Measurements from ENCODE around the gene STN1. TPM values are rescaled to one million over a fixed set of nuclear protein-coding genes. Genes with fewer than 3 reads are reported as not detected.

The STN1 gene
- total RNA-seq, 1 experiment from 2014 or later: 16.1 TPM

- Histone ChIP-seq H3K36me3 (ENCODE audit: control insufficient read depth, insufficient read depth, low read length) (peaks cover 1% of the 10 kb centered on the region; the same call in 1 of the 2 replicates), H3K9me3 (no peaks in the 10 kb centered on the region), H3K27me3 (replicated peaks; ENCODE audit: control insufficient read depth, insufficient read depth, low read length) (no peaks in the 10 kb centered on the region), H3K4me3 (ENCODE audit: low read depth, low read length) (no peak overlapping the region), H3K4me1 (peaks cover 4% of the 10 kb centered on the region; the same call in 1 of the 2 replicates)
- peaks cover 21% of the 10 kb centered on the region for H3K36me3 Mint-ChIP-seq (ENCODE audit: insufficient read depth, unreplicated experiment)
- no peaks in the 10 kb centered on the region for H3K4me1 Mint-ChIP-seq (ENCODE audit: low read depth, unreplicated experiment)
- CTCF ChIA-PET: no interaction called here
- TF ChIP-seq, protein P1, sequence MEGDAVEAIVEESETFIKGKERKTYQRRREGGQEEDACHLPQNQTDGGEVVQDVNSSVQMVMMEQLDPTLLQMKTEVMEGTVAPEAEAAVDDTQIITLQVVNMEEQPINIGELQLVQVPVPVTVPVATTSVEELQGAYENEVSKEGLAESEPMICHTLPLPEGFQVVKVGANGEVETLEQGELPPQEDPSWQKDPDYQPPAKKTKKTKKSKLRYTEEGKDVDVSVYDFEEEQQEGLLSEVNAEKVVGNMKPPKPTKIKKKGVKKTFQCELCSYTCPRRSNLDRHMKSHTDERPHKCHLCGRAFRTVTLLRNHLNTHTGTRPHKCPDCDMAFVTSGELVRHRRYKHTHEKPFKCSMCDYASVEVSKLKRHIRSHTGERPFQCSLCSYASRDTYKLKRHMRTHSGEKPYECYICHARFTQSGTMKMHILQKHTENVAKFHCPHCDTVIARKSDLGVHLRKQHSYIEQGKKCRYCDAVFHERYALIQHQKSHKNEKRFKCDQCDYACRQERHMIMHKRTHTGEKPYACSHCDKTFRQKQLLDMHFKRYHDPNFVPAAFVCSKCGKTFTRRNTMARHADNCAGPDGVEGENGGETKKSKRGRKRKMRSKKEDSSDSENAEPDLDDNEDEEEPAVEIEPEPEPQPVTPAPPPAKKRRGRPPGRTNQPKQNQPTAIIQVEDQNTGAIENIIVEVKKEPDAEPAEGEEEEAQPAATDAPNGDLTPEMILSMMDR (IDR thresholded peaks at IDR 0.05; ENCODE audit: insufficient read depth in 1 of 2, low read depth in 1 of 2, low read length in 1 of 2, severe bottlenecking in 1 of 2, unreplicated experiment in 1 of 2): no peak
- no peak for DNase-seq
- H3K4me3 Mint-ChIP-seq (ENCODE audit: unreplicated experiment): no peak overlapping the region
- no peak overlapping the region for H3K27ac Mint-ChIP-seq (ENCODE audit: unreplicated experiment)
- intact Hi-C loops (cut with micrococcal nuclease; ENCODE audit: unreplicated experiment): no loop called here
- BruUV-seq (replicated peaks): no TSS peak
- H3K9me3 Mint-ChIP-seq (ENCODE audit: unreplicated experiment): no peaks in the 10 kb centered on the region
- H3K27me3 Mint-ChIP-seq (ENCODE audit: insufficient read depth, unreplicated experiment): no peaks in the 10 kb centered on the region
- POLR2A ChIA-PET: no interaction called here
Measured at GRCh38 chr10:103896225-103896624, 21.8 kb downstream of the STN1 start.

DNA sequence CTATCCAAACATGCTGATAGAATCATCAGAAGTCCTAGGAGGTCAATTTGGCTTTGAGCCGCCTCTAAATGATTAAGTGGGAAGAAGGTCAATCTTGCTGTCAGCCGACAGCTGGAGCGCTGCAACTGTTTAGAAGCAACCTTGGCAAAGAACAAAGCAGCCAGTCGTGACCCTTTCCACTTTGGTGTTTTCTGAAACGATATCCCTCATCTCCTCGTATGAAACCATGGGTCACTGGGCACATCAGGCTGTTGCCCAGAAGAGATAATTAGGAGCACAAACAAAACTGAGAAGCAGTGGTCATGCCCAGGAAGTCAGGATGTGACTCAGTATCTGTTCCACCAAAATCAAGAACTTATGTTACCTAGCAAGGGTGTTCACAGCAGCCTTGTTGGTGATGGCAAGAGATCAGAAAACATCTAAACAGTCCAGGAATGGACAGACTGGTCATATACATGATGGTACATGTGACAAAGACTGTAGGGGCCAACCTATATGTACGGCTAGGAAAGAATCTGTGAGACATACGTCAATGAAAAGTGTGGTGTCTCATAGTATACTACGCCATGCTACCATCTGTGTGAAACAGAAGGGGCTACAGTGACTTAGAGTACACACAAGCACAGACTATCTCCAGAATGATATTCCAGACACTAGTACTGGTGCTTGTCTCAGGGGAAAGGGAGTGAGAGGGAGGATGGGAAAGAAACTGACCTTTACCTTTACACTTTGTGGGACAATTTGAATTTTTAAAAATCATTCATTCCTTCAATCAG, 22.4 kb downstream of the STN1 start:
- no TSS peak for BruUV-seq (replicated peaks)
- no peak for DNase-seq
- no peaks in the 10 kb centered on the region for H3K27me3 Mint-ChIP-seq (ENCODE audit: insufficient read depth, unreplicated experiment)
- Histone ChIP-seq H3K4me3 (ENCODE audit: low read depth, low read length) (no peak overlapping the region), H3K36me3 (ENCODE audit: control insufficient read depth, insufficient read depth, low read length) (peaks cover 1% of the 10 kb centered on the region; the same call in 1 of the 2 replicates), H3K9me3 (no peaks in the 10 kb centered on the region), H3K27me3 (replicated peaks; ENCODE audit: control insufficient read depth, insufficient read depth, low read length) (no peaks in the 10 kb centered on the region), H3K4me1 (peaks cover 9% of the 10 kb centered on the region)
- no peak overlapping the region for H3K4me3 Mint-ChIP-seq (ENCODE audit: unreplicated experiment)
- ChIA-PET CTCF (no interaction called here), POLR2A (no interaction called here)
- H3K27ac Mint-ChIP-seq (ENCODE audit: unreplicated experiment): no peak overlapping the region
- H3K9me3 Mint-ChIP-seq (ENCODE audit: unreplicated experiment): no peaks in the 10 kb centered on the region
- intact Hi-C loops (cut with micrococcal nuclease; ENCODE audit: unreplicated experiment): no loop called here
- peaks cover 24% of the 10 kb centered on the region for H3K36me3 Mint-ChIP-seq (ENCODE audit: insufficient read depth, unreplicated experiment)
- H3K4me1 Mint-ChIP-seq (ENCODE audit: low read depth, unreplicated experiment): no peaks in the 10 kb centered on the region
- TF ChIP-seq, protein P1 (IDR thresholded peaks at IDR 0.05; ENCODE audit: insufficient read depth in 1 of 2, low read depth in 1 of 2, low read length in 1 of 2, severe bottlenecking in 1 of 2, unreplicated experiment in 1 of 2): no peak

GRCh38 chr10:103894441-103894864, 23.5 kb downstream of the STN1 start:
- Mint-ChIP-seq H3K27me3 (ENCODE audit: insufficient read depth, unreplicated experiment) (no peaks in the 10 kb centered on the region), H3K4me3 (ENCODE audit: unreplicated experiment) (no peak overlapping the region), H3K27ac (ENCODE audit: unreplicated experiment) (no peak overlapping the region), H3K36me3 (ENCODE audit: insufficient read depth, unreplicated experiment) (peaks cover 18% of the 10 kb centered on the region), H3K9me3 (ENCODE audit: unreplicated experiment) (no peaks in the 10 kb centered on the region), H3K4me1 (ENCODE audit: low read depth, unreplicated experiment) (peaks cover 7% of the 10 kb centered on the region)
- TF ChIP-seq, protein P1 (IDR thresholded peaks at IDR 0.05; ENCODE audit: insufficient read depth in 1 of 2, low read depth in 1 of 2, low read length in 1 of 2, severe bottlenecking in 1 of 2, unreplicated experiment in 1 of 2): no peak
- no peaks in the 10 kb centered on the region for H3K9me3 ChIP-seq
- no peak overlapping the region for H3K4me3 ChIP-seq (ENCODE audit: low read depth, low read length)
- no TSS peak for BruUV-seq (replicated peaks)
- H3K36me3 ChIP-seq (ENCODE audit: control insufficient read depth, insufficient read depth, low read length): peaks cover 1% of the 10 kb centered on the region; the same call in 1 of the 2 replicates
- intact Hi-C loops (cut with micrococcal nuclease; ENCODE audit: unreplicated experiment): no loop called here
- DNase-seq: no peak
- peaks cover 20% of the 10 kb centered on the region for H3K4me1 ChIP-seq
- no peaks in the 10 kb centered on the region for H3K27me3 ChIP-seq (replicated peaks; ENCODE audit: control insufficient read depth, insufficient read depth, low read length)
- ChIA-PET POLR2A (interaction anchor here (0.6 kb wide), 1 partner anchor 213 kb away, joined by 3 read pairs; no protein-coding TSS in a partner anchor), CTCF (interaction anchor here (0.7 kb wide), 1 partner anchor 27 kb away, joined by 3 read pairs; no protein-coding TSS in a partner anchor)
